HG02610 (cell line): ENCODE measurements around the gene MROH2B.
"Not testable (repeated sequence)": the region's sequence is repeated elsewhere in the genome, so short reads cannot be mapped to it uniquely, and the experiment has no call there.

Experiments used
- ATAC-seq: cut with Tn5 transposase; IDR thresholded peaks from one replicate; pipeline ENCODE4 v1.9.1; 2021; ENCODE audit warnings: mild to moderate bottlenecking, moderate library complexity; ENCODE audit not compliant: unreplicated experiment

MROH2B gene

DNA sequence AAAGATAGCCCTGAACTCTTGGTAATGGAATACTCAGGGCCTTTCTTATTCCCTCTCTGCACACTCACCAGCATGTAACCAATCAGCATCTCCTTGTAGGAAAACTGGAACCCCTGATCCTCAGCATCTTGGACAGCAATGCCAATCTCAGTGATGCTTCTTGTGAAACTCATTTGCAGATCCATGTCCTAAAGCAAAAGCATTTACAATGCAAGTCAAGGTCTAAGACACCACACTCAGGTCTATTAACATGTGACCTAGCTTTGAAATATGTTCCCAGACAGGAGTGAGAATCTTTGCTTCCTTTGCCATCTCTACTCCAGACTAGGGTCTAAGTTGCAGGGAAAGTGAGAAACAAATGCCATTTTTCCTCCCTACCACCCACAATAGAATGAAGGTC lies 38.2 kb downstream of the MROH2B start:
- no peak for ATAC-seq

DNA sequence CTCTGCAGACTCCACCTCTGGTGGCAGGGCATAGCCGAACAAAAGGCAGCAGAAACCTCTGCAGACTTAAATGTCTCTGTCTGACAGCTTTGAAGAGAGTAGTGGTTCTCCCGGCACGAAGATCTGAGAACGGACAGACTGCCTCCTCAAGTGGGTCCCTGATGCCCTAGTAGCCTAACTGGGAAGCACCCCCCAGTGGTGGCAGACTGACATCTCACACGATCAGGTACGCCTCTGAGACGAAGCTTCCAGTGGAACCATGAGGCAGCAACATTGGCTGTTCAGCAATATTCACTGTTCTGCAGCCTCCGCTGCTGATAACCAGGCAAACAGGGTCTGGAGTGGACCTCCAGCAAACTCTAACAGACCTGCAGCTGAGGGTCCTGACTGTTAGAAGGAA lies 48.5 kb downstream of the MROH2B start:
- not testable (repeated sequence) for ATAC-seq

DNA sequence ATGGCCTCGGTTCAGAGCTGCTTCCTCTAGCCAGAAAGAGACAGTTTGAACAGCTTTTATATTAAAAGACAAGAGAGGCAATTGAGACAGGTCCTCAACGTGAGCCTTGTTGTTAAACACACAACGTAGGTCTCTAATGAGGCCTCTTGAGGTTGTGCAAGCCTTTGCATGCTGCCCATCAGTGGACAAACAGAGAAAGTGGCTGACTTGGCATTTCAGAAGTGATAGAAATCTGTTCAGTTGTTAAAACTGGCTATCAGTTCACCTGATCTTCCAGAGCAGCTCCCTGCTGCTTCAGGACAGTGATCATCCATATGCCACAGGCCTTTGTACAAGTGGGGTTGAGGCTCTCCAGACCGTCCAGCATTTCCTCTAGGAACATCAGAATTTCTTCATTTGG lies 58.8 kb downstream of the MROH2B start:
- ATAC-seq: no peak

- ATAC-seq: no peak
These were observed 60.6 kb downstream of the MROH2B start for GRCh38 chr5:41010572-41010971.

DNA sequence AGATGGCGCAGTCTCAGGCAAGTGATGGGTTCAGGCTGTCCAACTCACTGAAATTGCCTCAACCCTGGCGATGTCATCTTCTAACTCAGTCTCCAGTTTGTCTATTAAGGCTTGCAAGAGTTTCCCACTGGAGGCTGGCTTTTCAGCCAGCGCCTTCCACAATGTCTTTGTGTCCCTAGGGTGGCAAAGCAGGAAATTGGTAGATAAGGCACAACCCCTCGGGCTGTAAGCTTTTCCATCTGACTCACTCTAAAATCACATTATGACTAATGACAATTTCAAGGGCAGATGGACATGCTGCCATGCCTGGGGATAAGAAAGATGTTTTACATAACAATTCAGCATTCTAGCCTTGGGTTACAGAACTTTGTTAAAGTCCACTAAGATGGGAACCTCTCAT lies 61.9 kb downstream of the MROH2B start:
- no peak for ATAC-seq

- ATAC-seq: no peak
These were observed 66.2 kb downstream of the MROH2B start for GRCh38 chr5:41004931-41005330.

DNA sequence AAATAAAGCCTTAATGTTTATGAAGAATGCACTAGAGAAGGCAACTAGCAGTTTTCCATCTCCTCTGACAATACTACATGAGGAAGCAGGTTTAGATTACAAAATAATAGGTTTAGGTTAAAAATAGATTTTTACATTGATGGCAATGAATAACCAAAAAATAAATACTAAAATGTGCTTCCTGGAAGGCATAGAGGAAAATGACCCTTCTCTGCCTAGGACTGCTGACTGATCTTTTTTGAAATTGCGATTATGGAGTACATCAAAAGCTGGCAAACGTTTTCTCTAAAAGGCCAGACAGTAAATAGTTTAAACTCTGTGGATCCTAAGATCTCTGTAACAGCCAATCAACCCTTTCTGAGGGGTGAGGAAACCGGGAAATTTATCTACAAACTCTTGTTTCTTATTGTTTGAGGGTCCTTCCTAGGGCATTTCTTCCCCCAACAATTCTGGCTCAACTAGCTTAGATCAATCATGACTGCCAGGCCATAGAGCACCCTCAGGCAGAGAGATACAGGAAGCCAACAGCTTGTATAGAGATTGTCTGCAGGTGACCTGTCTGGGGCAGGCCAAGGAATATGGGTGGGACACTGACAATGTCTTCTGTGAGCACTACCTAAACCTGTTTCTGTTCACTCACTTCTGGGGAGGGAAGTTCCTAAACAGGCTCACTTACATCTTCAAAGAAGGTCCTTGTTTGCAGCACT lies 67.3 kb downstream of the MROH2B start:
- no peak for ATAC-seq

DNA sequence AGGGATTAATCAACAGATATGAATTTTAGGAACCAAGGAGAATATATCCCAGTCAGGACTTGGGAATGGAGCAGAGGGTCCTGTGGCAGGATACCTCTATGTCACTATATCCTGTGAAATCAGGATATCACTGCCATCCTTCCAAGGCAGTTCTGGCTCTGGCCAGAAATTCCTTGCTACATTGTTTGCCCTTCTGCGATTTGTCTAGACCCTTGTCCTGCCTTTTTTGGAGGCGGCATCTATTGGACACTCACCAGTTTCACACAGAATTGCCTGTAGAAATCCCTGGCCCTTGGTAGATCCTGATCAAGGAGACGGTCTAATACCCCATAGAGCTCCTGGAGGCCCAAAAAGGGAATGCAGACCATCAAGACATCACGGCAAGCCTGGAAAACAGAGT lies 71.2 kb downstream of the MROH2B start:
- no peak for ATAC-seq

DNA sequence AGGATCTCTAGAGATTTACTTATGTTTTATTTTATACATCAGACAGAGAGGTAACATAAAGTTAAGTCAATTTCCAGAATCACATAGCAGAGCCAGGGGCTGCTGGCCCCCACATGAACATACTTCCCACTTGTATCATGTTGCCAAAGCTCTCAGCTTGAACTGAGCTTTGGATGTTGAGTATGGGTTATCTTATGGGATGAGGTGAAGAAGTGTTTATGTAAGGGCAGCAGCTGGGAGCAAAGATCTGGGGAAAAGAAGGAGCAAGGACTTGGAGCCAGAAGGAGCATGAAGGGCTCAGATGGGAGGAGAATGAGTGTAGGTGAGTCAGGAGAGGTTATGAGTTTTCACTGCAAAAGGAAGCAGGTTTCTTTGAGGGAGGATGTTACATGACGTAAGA lies 72.0 kb downstream of the MROH2B start:
- ATAC-seq: no peak

DNA sequence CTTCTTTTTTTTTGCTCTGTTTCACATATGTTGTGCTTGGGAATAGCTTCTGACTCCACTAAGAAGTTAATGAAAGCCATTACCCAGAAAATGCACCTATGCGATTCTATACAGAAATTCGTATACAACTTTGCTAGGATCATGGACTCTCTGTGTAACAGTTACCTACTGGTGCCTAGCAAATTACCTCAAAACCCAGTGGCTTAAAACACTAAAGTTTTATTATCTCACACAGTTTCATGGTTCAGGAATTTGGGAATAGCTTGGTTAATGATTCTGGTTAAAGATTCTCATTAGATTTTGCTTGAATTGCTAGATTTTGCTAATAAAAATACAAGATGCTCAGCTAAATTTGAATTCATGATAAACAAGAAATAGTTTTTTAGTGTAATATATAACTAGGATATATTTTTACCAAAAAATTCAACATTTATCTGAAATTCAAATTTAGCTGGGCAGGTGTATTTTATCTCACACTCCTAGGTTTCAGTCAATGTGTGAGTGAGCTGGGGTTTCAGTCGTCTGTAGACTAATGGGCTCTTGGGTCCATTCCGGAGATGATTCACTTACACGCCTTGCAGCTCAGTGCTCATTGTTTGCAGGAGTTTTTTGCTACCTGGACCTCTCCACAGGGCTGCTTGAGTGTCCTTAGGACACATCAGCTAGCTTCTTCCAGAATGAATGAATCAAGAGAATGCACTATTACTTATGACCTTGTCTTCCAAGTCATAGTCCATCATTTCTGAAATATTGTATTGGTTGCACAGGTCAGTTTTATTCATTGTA lies 75.1 kb downstream of the MROH2B start:
- no peak for ATAC-seq

DNA sequence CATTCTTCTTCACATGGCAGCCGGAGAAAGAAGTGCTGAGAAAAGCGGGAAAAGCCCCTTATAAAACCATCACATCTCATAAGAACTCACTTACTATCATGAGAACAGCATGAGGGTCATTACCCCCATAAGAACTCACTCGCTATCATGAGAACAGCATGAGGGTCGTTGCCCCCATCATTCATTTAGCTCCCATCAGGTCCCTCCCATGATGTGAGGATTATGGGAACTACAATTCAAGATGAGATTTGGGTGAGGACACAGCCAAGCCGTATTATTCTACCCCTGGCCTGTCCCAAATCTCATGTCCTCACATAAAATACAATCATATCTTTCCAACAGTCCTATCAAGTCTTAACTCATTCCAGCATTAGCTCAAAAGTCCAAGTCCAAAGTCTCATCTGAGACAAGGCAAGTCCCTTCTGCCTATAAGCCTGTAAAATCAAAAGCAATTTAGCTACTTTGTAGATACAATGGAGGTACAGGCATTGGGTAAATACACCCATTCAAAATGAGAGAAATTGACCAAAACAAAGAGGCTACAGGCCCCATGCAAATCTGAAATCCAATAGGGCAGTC lies 79.1 kb downstream of the MROH2B start:
- ATAC-seq: no peak

DNA sequence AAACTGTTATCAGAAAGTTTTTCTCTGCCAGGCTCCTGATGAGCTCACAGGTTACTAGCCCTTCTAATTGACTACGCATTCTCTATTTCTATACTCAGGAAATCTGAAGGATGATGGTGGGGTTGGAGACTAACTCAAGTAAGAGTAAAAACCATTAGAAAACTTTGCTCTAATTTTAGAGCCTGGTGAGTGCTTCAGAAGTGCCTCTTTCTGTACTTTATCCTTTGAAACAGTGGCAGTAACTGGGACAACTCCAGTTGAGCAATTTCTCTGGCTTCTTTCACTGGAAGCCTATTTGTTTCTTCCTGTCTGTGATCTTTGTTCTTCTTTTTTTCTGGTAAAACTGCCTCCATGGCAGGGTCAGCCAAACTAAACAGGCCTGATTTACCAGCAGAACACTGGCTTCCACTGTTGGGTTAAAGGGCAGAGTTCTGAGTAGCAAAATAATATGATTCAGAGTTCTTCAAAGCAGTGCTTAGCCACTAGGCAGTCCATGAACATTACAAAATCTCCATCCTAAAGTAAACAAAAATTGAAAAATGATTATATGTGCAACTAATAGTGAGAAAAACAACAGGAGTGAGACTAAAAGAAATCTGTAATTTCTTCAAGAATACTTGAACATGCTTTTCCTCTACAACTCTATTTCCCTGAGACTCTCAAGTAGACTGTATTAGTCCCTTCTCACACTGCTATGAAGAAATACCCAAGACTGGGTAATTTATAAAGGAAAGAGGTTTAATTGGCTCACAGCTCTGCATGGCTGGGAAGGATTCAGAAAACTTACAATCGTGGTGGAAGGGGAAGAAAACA lies 79.8 kb downstream of the MROH2B start:
- no peak for ATAC-seq

DNA sequence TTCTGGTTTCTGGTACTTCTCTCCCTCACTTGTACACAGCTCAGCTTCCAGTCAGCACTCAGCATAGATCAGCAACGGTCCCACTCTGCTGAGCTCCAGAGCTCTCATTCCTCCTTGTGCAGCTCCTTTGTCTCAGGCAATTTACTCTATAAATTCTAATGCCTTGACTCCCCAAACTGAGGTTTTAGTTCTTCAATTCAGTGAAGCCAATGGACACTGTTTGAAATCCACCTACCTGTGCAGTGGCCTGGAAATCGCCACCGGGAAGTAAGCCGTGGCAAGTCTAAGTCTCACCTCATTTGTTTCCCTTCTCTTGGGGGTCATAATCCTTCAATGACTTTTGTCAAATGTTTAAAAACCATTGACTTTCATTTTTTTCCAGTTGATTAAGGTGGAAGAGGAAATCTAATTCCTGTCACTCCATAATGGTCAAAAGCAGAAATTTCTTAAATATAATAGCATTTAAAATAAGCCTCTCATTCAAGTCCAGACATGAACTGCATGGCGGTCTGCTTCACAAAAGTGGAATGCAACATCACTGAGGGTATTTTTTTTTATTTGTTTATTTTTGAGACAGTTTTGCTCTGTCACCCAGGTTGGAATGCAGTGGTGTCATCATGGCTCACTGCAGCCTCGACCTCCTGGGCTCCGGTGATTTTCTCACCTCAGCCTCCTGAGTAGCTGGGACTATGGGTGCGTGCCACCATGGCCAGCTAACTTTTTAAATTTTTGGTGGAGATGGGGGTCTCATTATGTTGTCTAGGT lies 82.2 kb downstream of the MROH2B start:
- ATAC-seq: no peak

- no peak for ATAC-seq
These were observed 83.8 kb downstream of the MROH2B start for GRCh38 chr5:40987349-40987748.

DNA sequence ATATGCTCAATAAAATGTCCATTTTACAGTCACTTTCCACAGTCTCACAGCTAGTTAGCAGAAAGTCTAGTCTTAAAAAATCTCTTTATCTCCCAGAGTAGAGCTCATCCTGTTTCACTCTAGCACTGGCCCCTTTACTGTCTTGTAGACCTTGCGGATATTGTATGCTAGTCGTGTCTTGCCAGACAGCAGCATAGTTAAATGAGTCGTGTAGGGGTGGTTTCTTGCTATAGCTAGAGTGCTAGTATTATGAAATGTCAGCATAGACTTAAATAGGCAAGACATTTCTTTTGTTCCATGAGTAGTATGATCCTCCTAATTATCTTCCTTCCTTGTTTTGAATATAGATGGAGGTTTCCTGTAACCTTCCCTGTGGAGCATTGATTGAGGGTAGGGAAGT lies 84.5 kb downstream of the MROH2B start:
- ATAC-seq: no peak

DNA sequence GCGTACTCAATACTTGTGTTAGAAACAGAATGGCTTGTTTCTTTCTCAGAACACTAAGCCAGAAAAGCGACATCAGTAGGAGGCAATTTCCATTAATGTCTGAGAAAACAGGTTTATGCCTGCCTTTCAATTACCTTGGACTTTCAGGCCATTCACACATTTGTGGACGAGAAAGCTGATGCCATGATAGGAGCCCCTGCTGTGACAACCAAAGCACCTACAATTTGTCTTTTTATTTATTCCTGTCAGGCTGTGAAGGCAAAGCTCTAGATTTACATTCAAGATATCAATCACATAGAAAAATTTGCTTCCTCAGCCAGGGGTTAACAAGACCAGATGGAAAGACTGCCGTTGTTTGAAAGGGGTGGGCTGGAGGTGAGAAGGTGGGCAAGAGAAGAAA lies 85.6 kb downstream of the MROH2B start:
- ATAC-seq: no peak

- no peak for ATAC-seq
These were observed 86.3 kb downstream of the MROH2B start for GRCh38 chr5:40984884-40985283.

- ATAC-seq: no peak
These were observed 87.4 kb downstream of the MROH2B start for GRCh38 chr5:40983781-40984180.

GRCh38 chr5:40981420-40981819 lies 89.7 kb downstream of the MROH2B start:
- no peak for ATAC-seq

DNA sequence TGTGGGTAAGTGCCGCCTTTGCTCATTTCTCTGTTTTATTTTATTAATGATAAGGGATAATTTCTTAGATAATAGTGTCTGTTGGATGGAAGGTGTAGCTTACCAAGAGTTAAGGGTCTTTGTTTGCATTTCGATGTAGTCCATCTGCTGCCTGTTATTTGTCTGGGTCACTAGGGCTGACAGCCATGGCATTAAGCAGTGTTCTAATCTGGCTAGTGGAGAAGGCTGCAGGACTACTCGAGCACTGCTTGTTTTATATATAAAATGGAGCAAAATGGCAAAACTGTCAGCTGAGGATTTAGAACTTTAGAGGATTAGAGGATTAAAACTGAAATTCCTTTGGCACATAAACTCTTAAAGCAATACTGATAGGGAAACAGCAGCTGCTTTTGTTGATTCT lies 94.3 kb downstream of the MROH2B start:
- ATAC-seq: no peak

GRCh38 chr5:40976041-40976440 lies 95.1 kb downstream of the MROH2B start:
- ATAC-seq: no peak
